Adrenal gland (tissue), 5 donors: ENCODE data around the gene TFF3.

ENCODE experiments used
- POLR2A ChIP-seq, 2 donors: fragments of 450-650 bp; IDR thresholded peaks; one replicate each; pipeline ENCODE4 v1.6.1; 2017; ENCODE audit warnings: antibody characterized with exemption in 2 of 2, mild to moderate bottlenecking in 2 of 2, moderate library complexity in 1 of 2
- TF ChIP-seq, protein P1 (sequence below), 6 experiments: fragments of 450-650 bp in 4 of 6; fragments of 200-600 bp in 2 of 6; sonication (generic) in 1 of 6; IDR thresholded peaks; 1 replicate in 5 of 6; 2 replicates in 1 of 6; pipeline versions ENCODE4 v1.5.1 to v1.8.0; 2016 to 2021; ENCODE audit warnings: antibody characterized with exemption in 6 of 6, mild to moderate bottlenecking in 2 of 6, moderate library complexity in 1 of 6
- donor health status: DM: no; HTN: no; CAD: no.

DNA sequence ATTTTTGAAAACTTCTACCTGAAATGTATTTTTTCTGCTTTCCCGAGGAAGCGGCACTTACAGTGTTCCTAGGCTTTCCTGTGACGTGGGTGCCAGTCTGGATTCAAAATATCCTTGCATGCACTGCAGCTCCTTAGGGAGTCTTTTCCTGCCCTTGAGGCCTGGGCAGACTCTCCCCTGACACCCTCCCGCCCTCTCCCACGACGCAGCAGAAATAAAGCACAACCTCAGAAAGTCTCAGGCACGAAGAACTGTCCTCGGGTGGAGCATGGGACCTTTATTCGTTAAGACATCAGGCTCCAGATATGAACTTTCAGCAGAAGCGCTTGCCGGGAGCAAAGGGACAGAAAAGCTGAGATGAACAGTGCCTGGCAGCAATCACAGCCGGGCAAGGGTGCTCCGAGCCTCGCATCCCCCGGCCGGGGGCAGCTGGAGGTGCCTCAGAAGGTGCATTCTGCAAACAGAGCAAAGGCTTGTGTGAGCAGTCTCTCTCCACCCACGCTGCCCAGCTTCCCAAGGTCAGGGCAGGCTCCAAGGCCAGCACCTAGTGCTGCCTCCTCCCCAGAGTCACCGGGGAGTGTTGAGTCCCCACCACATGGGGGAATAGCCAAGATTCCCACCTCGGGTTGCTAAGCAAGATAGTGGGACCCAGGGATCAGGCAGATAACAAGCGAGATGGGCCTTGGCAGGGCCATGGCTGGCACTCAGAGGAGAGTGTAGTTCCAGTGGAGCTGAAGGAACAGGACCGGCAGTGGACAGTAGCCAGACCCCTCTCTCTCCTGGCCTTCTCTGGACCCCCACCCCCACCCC, 3.2 kb downstream of the TFF3 start:
- TF ChIP-seq, protein P1, sequence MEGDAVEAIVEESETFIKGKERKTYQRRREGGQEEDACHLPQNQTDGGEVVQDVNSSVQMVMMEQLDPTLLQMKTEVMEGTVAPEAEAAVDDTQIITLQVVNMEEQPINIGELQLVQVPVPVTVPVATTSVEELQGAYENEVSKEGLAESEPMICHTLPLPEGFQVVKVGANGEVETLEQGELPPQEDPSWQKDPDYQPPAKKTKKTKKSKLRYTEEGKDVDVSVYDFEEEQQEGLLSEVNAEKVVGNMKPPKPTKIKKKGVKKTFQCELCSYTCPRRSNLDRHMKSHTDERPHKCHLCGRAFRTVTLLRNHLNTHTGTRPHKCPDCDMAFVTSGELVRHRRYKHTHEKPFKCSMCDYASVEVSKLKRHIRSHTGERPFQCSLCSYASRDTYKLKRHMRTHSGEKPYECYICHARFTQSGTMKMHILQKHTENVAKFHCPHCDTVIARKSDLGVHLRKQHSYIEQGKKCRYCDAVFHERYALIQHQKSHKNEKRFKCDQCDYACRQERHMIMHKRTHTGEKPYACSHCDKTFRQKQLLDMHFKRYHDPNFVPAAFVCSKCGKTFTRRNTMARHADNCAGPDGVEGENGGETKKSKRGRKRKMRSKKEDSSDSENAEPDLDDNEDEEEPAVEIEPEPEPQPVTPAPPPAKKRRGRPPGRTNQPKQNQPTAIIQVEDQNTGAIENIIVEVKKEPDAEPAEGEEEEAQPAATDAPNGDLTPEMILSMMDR (IDR thresholded peaks at IDR 0.05), result no peak
- TF ChIP-seq POLR2A (IDR thresholded peaks at IDR 0.05), result no peak
